22Rv1 (cell line): ENCODE results near the gene ACSS2.

Experiments used
- CTCF ChIP-seq: fragments of 450-650 bp; IDR thresholded peaks from 2 replicates; pipeline ENCODE4 v1.5.1; 2017; ENCODE audit warnings: mild to moderate bottlenecking
- ZFX ChIP-seq: fragments of 450-650 bp; IDR thresholded peaks from 2 replicates; pipeline ENCODE4 v1.6.1; 2017; ENCODE audit warnings: antibody characterized with exemption, borderline replicate concordance

GRCh38 chr20:34927736-34928135 is 51.3 kb downstream of the ACSS2 start:
- TF ChIP-seq CTCF (no peak), ZFX (no peak)
